Measurements from ENCODE around the gene GPHA2.

The GPHA2 gene

DNA sequence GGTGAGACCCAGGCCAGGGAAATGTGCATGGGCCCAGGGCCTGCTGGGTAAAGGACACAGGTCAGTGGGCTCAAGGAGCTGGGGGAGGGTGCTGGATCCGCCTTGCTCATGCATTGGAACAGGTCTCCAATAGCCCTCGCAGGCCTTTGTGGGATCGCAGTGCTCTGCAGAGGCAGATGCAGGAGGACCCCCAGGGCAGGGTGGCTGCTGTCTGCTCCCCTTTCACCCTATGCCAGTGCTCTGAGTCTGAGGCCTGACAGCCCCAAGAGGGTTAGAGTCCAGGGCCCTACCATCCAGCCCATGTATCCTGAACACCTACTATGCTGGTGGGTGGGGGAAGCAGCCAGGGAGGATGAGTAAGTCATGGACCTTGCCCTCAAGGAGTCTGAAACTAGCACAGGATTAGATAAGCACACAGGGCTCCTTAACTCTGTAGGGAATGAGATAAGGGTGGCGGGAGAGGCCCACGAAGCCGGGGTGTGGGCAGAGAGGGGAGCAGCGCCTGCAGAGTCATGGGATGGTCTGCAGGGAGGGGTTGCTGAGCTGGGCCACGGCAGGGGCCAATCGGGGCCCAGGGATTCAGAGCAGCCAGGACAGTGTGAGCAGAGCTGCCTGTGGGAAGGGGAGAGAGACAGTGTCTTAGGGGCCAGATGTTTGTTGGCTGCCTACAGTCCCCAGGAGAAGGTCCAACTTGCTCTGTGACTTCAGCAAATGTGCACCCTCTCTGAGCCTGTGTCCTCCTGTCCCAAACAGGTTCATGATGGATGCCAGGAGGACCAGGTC, 46.8 kb downstream of the GPHA2 start:
- DNase-seq = no peak

DNA sequence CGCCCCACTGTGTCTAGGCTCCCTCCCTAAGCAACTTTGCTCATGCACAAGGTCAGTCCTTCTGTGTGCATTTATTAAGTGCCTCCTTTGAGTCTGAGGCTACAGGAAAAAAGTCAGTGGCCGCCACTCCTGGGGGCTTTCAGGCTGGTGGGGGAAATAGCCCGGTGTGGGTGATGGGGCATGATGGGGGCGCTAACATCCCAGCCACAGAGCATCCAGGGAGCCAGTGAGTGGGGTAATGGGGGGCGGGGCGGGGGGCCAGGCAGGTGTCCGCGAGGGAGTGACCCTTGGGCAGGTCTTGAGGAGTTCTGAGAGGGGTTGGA, 47.3 kb downstream of the GPHA2 start:
- no peak for DNase-seq

DNA sequence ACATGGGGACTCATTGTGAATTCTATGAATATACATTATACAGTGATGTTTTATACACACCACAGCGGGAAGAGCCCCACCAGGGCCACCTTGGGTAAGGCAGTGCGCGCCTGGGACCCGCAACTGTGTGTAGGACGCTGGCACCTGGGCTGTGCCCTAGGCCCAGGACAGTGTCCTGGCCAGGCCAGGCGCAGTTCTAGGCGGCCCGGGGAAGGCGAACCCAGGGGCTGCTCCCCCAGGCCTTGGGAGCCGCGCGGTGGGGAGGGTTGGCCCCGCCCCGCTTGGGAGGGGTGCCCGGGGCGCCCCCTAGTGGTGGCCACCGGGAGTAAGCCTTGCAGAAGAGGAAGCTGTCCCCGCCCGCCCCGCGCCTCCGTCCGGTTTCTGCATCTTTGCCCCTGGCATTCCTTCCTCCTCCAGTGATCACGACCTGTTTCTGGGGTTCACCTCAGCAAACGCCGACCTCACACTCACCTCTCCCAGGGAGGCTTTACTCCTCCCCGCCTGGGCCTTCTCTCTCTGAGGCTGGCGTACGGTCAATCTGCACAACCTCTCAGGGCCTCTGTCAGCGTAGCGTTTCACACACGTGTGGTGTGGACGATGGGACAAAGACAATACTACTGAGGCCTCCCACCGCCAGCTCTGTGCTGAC, 47.8 kb downstream of the GPHA2 start:
- DNase-seq = peak; percentile 71

DNA sequence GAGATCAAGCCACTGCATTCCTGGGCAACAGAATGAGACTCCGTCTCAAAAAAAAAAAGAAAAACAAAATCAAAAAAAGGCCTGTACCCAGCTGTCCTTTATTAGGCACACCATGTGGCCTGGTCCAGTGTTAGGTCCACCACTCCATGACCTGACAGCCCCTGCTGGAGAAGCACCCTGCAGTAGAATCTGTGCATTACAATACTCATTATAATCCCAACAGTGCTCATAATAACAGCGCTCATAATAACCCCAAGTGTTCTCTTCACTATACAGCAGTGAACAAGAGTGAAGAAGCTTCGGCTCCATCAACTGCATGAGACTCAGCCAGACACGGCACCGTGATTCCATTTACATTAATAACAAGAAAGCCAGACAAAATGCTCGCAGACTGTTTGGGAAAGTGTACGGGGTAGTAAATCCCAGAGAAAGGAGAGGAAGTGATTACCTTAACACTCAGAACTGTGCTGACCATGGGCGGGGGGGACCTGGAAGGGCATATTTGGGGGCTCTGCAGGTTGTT, 48.4 kb downstream of the GPHA2 start:
- DNase-seq = no peak

DNA sequence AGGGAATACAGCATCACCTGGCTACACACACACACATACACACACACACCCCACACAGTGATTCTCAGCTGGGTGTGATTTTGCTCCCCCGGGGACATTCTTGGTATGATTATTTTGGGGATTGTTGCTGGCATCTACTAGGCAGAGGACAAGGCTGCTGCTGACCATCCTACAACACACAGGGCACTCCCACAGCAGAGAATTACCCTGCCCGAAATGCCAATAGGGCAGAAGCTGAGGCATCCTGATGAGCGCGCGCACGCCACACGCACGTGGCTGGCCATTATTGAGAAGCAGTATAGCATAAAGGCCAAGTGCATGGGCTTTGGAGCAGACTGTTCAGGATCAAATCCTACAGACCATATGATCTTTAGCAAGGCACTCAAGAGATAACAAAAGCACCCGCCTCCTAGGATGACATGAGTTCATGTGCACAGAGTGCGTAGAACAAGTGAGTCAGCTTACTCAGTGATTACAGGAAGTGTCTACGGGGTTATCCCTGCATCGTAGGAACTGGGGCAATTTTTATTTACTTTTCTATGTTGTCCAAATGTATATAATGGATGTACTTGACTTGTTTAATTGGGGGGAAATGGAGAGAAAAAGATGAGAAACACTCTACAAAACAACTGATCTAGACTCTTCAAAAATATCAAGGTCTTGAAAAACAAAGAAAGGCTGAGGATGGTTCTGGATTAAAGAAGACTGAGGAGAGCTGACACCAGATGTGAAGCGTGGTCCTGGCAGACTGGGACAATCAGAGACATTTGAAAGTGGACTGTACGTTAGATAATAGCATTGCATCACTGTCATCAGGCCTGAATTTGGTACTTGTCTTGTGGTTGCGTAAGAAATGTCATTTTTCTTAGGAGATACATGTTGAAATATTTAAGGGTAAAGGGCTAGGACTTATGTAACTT, 50.1 kb downstream of the GPHA2 start:
- DNase-seq = no peak

Data from NCI-H345 (cell line).